CD1c-positive myeloid dendritic cell (primary cell): ENCODE measurements around the gene ITPRIPL2.

Experiments
- DNase-seq: peaks from one replicate; pipeline ENCODE4 v3.0.0-alpha.2; 2016; ENCODE audit errors: extremely low spot score

Gene ITPRIPL2

GRCh38 chr16:19142939-19143598, 29.3 kb downstream of the ITPRIPL2 start:
- DNase-seq: no peak

DNA sequence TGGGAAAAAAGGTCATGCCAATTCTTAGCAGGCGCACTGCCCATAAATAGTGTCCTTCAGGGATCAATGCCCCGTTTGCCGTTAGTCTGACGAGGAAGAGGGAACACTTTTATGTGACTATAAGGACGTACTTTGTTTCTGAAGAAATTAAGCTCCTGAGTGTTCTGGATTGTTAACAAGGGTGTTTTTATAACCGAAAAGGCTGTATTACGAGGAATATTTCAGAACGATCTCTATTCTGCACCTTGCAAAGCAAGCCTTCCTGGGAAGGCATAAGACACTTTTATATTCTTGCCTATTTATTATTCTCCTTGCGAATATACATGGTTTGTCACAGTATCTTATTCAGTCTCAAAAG, 29.8 kb downstream of the ITPRIPL2 start:
- DNase-seq: no peak

- DNase-seq: no peak
Measured at GRCh38 chr16:19145010-19145409, 31.2 kb downstream of the ITPRIPL2 start.

DNA sequence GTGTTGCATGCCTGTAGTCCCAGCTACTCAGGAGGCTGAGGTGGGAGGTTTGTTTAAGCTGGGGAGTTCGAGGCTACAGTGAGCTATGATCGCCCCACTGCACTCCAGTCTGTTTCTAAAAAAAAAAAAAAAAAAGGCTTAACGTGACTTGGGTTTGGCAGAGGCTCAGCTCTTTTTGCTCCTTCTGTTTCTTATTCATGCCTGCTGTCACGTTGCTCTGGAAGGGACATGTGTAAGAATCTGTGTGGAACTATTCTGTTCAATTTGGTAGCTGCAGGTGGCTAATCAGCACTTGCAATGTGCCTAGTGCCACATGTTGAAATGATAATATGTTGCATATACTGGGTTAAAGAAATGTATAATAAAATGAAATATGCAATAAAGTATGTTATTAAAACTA, 33.4 kb downstream of the ITPRIPL2 start:
- DNase-seq: no peak

DNA sequence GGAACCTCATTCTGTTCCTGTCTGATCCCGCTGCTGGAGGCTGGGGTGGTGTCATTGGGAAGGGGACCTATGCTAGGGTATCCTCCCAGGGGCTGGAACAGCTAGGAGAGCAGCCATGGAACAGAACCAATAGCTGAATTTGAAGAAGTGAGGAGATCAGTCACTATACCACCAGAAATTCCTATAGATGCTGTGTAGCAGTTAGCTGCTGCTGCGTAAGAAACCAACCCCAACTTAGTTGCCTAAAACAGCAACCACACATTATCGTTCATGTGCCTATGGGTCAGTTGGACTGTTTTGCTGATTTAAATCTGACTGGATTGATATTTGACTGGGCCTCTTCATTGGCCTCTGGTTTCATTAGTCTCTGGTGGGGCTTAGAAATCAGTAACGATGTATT, 33.9 kb downstream of the ITPRIPL2 start:
- no peak for DNase-seq

GRCh38 chr16:19148189-19148588, 34.4 kb downstream of the ITPRIPL2 start:
- DNase-seq: no peak

- DNase-seq: no peak
Measured at GRCh38 chr16:19151310-19151709, 37.5 kb downstream of the ITPRIPL2 start.

DNA sequence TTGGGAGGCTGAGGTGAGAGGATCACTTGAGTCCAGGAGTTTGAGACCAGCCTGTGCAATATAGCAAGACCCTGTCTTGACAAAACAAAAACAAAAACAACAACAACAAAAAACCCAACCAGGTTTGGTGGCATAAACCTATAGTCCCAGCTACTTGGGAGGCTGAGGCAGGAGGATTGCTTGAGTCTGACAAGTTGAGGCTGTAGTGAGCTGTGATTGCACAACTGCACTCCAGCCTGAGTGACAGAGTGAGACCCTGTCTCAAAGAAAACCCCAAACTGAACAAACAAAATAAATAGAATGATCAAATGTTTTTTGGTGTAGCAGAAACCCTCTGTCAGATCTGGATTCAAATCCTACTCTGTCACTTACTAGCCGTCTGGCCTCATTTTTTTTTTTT, 38.3 kb downstream of the ITPRIPL2 start:
- no peak for DNase-seq

GRCh38 chr16:19153876-19154275, 40.1 kb downstream of the ITPRIPL2 start:
- DNase-seq: no peak

DNA sequence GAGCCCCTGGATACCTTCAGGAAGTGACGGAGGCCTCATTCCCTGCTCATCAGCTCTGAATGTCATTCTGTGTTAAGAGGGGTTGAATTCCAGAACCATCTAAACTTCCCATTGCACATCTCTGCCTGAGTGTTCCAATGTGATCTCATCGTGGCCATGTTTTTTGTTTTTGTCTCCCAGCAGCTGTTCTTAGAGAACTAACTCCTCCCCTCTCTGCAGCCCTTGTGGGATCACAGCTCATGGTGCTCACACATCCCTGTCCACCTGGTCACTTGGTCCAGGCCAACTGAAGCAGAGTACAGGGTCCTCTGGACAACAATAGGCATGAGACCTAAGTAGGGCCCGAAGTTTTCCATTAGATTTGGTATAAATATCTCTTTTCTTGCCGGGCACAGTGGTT, 48.3 kb downstream of the ITPRIPL2 start:
- no peak for DNase-seq

- no peak for DNase-seq
Measured at GRCh38 chr16:19163215-19163614, 49.5 kb downstream of the ITPRIPL2 start.

- no peak for DNase-seq
Measured at GRCh38 chr16:19164285-19164684, 50.5 kb downstream of the ITPRIPL2 start.

GRCh38 chr16:19165101-19165500, 51.3 kb downstream of the ITPRIPL2 start:
- no peak for DNase-seq

- no peak for DNase-seq
Measured at GRCh38 chr16:19166500-19166899, 52.7 kb downstream of the ITPRIPL2 start.

- DNase-seq: peak; percentile 92
Measured at GRCh38 chr16:19167710-19168370, 54.1 kb downstream of the ITPRIPL2 start, which contains the start of gene SYT17. Gene SYT17 (plus strand): TSS chr16:19168240. CDS start chr16:19168647, 407 bp downstream.

- peak; percentile 40 for DNase-seq
Measured at GRCh38 chr16:19168371-19169081, 54.8 kb downstream of the ITPRIPL2 start.

DNA sequence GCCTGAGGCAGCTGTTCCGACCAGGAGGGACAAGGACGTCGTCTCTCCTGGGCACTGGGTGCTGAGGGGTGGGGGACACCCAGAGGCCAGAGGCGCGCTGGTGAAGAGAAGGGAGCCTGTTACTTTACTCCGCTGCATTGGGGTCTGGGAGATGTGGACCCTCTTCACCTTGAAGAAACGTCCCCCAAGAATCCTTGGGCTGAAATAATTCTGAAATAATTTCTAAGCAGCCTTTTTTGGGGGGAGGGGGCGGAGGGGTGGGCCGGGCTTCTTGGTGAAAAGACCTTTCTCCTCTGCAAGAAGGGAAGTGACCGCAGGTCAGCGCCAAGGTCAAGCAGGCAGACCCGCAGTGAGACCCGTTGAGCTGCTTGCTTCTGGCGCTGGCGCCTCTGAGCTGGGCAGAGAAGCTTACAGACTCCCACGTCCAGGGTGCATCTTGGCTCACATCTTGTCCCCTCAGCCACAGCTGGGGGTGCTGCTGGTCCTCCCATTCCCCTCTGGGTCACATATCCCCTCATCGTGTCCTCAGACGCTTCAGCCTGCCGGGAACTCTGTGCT, 55.4 kb downstream of the ITPRIPL2 start:
- peak; percentile 9 for DNase-seq

DNA sequence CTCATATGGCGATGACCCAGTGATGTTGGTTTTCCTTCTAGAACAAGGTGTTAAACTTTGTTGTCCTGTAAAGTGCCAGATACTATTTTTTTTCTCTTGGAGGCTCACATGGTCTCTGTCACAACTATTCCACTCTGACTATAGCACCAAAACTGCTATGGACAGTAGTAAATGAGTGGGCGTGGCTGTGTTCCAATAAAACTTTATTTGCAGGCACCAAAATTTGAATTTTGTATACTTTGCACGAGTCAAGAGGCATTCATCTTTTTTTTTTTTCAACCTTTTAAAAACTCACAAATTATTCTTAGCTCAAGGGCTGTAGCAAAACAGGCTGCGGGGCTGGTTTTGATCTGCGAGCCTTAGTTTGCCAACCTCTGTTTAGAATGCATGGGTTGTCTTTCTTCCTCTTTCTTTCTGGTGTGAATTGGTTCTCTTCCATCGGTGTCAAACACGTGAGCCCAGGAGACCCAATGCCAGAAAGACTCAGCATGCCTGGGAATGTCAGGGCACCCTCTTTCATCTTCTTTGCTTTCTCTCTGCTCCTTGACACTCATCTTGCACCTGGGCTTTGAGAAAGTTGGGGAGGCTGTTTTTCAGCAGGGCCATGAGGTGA, 56.4 kb downstream of the ITPRIPL2 start:
- DNase-seq: no peak
